IPS-20b (cell line): ENCODE results near the gene SCAANT1.

Experiments
- H3K27ac ChIP-seq: one replicate; pipeline ENCODE4 v1.5.1; 2013; ENCODE audit warnings: low read length
- H3K27me3 ChIP-seq: 2 replicates; pipeline ENCODE4 v1.6.1; 2013; ENCODE audit warnings: mild to moderate bottlenecking, low read length, inconsistent platforms; ENCODE audit not compliant: insufficient read depth
- H3K36me3 ChIP-seq: 2 replicates; pipeline ENCODE4 v1.6.1; 2013; ENCODE audit warnings: low read depth, mild to moderate bottlenecking, inconsistent platforms, low read length, moderate library complexity; ENCODE audit not compliant: insufficient read depth
- H3K4me1 ChIP-seq: 2 replicates; pipeline ENCODE4 v1.6.1; 2013; ENCODE audit warnings: mild to moderate bottlenecking, control low read depth, inconsistent platforms, low read length, moderate library complexity; ENCODE audit not compliant: insufficient read depth
- H3K4me3 ChIP-seq: 2 replicates; pipeline ENCODE4 v1.5.1; 2013; ENCODE audit warnings: mild to moderate bottlenecking, low read length, inconsistent platforms
- H3K9ac ChIP-seq: 2 replicates; pipeline ENCODE4 v1.6.1; 2013; ENCODE audit warnings: low read depth, mild to moderate bottlenecking, inconsistent platforms, low read length, moderate library complexity
- H3K9me3 ChIP-seq: 2 replicates; pipeline ENCODE4 v1.6.1; 2013; ENCODE audit warnings: mild to moderate bottlenecking, low read depth, low read length, inconsistent platforms; ENCODE audit not compliant: insufficient read depth

SCAANT1 gene

GRCh38 chr3:63892773-63893352 lies 19.3 kb downstream of the SCAANT1 start:
- no peak overlapping the region for H3K4me3 ChIP-seq
- H3K27ac ChIP-seq = no peak overlapping the region
- no peaks in the 10 kb centered on the region for H3K36me3 ChIP-seq
- H3K4me1 ChIP-seq = no peaks in the 10 kb centered on the region; the same call in 1 of the 2 replicates
- H3K27me3 ChIP-seq = no peaks in the 10 kb centered on the region
- no peak overlapping the region for H3K9ac ChIP-seq
- H3K9me3 ChIP-seq = no peaks in the 10 kb centered on the region

- no peak overlapping the region for H3K4me3 ChIP-seq
- no peaks in the 10 kb centered on the region for H3K9me3 ChIP-seq
- no peak overlapping the region for H3K9ac ChIP-seq
- H3K27ac ChIP-seq = no peak overlapping the region
- no peaks in the 10 kb centered on the region for H3K36me3 ChIP-seq
- H3K4me1 ChIP-seq = peaks cover 6% of the 10 kb centered on the region
- no peaks in the 10 kb centered on the region for H3K27me3 ChIP-seq
These were observed 20.7 kb downstream of the SCAANT1 start for GRCh38 chr3:63891518-63891917.

GRCh38 chr3:63886858-63887257 lies 25.3 kb downstream of the SCAANT1 start:
- Histone ChIP-seq H3K27ac (peak overlapping the region; percentile 5), H3K27me3 (no peaks in the 10 kb centered on the region), H3K36me3 (no peaks in the 10 kb centered on the region), H3K9ac (no peak overlapping the region), H3K4me1 (peaks cover 7% of the 10 kb centered on the region), H3K4me3 (no peak overlapping the region), H3K9me3 (no peaks in the 10 kb centered on the region)

GRCh38 chr3:63880653-63881052 lies 31.5 kb downstream of the SCAANT1 start:
- no peak overlapping the region for H3K9ac ChIP-seq
- no peaks in the 10 kb centered on the region for H3K9me3 ChIP-seq
- H3K27ac ChIP-seq = no peak overlapping the region
- H3K4me3 ChIP-seq = no peak overlapping the region
- H3K27me3 ChIP-seq = no peaks in the 10 kb centered on the region
- peaks cover 16% of the 10 kb centered on the region for H3K4me1 ChIP-seq
- H3K36me3 ChIP-seq = no peaks in the 10 kb centered on the region

GRCh38 chr3:63878394-63879060 lies 33.7 kb downstream of the SCAANT1 start:
- Histone ChIP-seq H3K27ac (no peak overlapping the region), H3K4me3 (no peak overlapping the region), H3K4me1 (peaks cover 16% of the 10 kb centered on the region), H3K36me3 (no peaks in the 10 kb centered on the region), H3K9me3 (no peaks in the 10 kb centered on the region), H3K9ac (no peak overlapping the region), H3K27me3 (no peaks in the 10 kb centered on the region)

GRCh38 chr3:63877737-63878393 lies 34.3 kb downstream of the SCAANT1 start:
- Histone ChIP-seq H3K36me3 (no peaks in the 10 kb centered on the region), H3K9me3 (no peaks in the 10 kb centered on the region), H3K27me3 (no peaks in the 10 kb centered on the region), H3K4me1 (peaks cover 16% of the 10 kb centered on the region), H3K27ac (no peak overlapping the region), H3K9ac (no peak overlapping the region), H3K4me3 (no peak overlapping the region)

- H3K4me3 ChIP-seq = no peak overlapping the region
- no peaks in the 10 kb centered on the region for H3K9me3 ChIP-seq
- H3K4me1 ChIP-seq = peaks cover 19% of the 10 kb centered on the region
- no peak overlapping the region for H3K9ac ChIP-seq
- no peaks in the 10 kb centered on the region for H3K27me3 ChIP-seq
- H3K27ac ChIP-seq = no peak overlapping the region
- H3K36me3 ChIP-seq = no peaks in the 10 kb centered on the region
These were observed 35.9 kb downstream of the SCAANT1 start for GRCh38 chr3:63876260-63876659.

- H3K36me3 ChIP-seq = no peaks in the 10 kb centered on the region
- H3K9me3 ChIP-seq = no peaks in the 10 kb centered on the region
- no peak overlapping the region for H3K9ac ChIP-seq
- H3K4me1 ChIP-seq = peaks cover 19% of the 10 kb centered on the region
- H3K27ac ChIP-seq = no peak overlapping the region
- no peaks in the 10 kb centered on the region for H3K27me3 ChIP-seq
- H3K4me3 ChIP-seq = no peak overlapping the region
These were observed 36.7 kb downstream of the SCAANT1 start for GRCh38 chr3:63875510-63875909.

- no peaks in the 10 kb centered on the region for H3K27me3 ChIP-seq
- H3K27ac ChIP-seq = no peak overlapping the region
- no peaks in the 10 kb centered on the region for H3K9me3 ChIP-seq
- peaks cover 19% of the 10 kb centered on the region for H3K4me1 ChIP-seq
- H3K36me3 ChIP-seq = no peaks in the 10 kb centered on the region
- H3K4me3 ChIP-seq = no peak overlapping the region
- no peak overlapping the region for H3K9ac ChIP-seq
These were observed 37.4 kb downstream of the SCAANT1 start for GRCh38 chr3:63874769-63875168.

GRCh38 chr3:63872135-63872924 lies 39.9 kb downstream of the SCAANT1 start:
- Histone ChIP-seq H3K4me1 (peaks cover 4% of the 10 kb centered on the region; the same call in 1 of the 2 replicates), H3K4me3 (no peak overlapping the region), H3K9me3 (no peaks in the 10 kb centered on the region), H3K27ac (no peak overlapping the region), H3K27me3 (no peaks in the 10 kb centered on the region), H3K36me3 (no peaks in the 10 kb centered on the region; the same call in 1 of the 2 replicates), H3K9ac (no peak overlapping the region)

GRCh38 chr3:63870615-63871005 lies 41.6 kb downstream of the SCAANT1 start:
- H3K36me3 ChIP-seq = no peaks in the 10 kb centered on the region; the same call in 1 of the 2 replicates
- H3K4me1 ChIP-seq = 0 out of 2 replicates have a peak, but pooled peaks cover 3% of the 10 kb centered on the region
- no peak overlapping the region for H3K9ac ChIP-seq
- no peaks in the 10 kb centered on the region for H3K9me3 ChIP-seq
- no peak overlapping the region for H3K4me3 ChIP-seq
- no peaks in the 10 kb centered on the region for H3K27me3 ChIP-seq
- H3K27ac ChIP-seq = no peak overlapping the region
